ENCODE measurements around the gene ARHGAP1.

DNA sequence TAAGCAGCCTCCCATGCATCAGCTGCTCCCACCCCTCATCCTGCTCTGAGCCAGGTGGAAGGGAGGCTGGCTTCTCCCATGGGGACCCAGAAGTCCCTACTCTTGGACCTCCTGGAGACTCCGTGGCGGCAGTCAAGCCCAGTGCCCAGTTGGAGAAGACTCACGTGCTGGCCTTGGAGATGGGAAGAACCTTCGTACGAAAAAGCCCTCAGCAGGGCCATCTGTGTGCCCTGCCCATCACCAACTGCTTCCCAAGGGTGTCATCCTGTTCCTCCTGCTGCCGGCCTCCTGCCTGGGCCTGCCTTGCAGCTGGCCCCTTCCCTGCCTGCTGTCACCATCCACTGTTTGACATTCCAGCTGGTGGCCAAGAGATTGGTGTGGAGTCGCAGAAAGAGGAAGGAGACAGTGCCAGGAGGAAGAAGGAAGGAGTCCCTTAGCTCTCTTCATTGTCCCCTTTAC lies 28.0 kb downstream of the ARHGAP1 start:
- TF ChIP-seq POLR2AphosphoS5 (IDR thresholded peaks at IDR 0.05; ENCODE audit: borderline replicate concordance, low read depth, low read length) (no peak), EZH2 (IDR thresholded peaks at IDR 0.05) (no peak)

Data from SK-N-MC (cell line).